CD14-positive monocyte (primary cell): Measurements from ENCODE around the gene MAST4. TPM values are rescaled to one million over a fixed set of nuclear protein-coding genes. Genes with fewer than 3 reads are reported as not detected.

Experiments used
- DNase-seq, 3 donors: peaks; one replicate each; pipeline ENCODE4 v3.0.0-alpha.2; 2011 to 2022
- H2AFZ ChIP-seq: 2 replicates; pipeline ENCODE4 v1.6.0; 2012; ENCODE audit warnings: mild to moderate bottlenecking, low read depth, low read length, inconsistent platforms; ENCODE audit not compliant: insufficient read depth, poor library complexity, severe bottlenecking
- H3K27ac ChIP-seq, 2 donors: 1 replicate in 1 of 2; 2 replicates in 1 of 2; pipeline ENCODE4 v1.5.1; 2012 to 2013; ENCODE audit warnings: low read length in 2 of 2, control low read depth in 1 of 2, inconsistent platforms in 1 of 2, low read depth in 1 of 2, mild to moderate bottlenecking in 1 of 2
- H3K27me3 ChIP-seq, 2 donors: one replicate each; pipeline versions ENCODE4 v1.6.0 to v1.6.1; 2011 to 2013; ENCODE audit warnings: low read length in 2 of 2; ENCODE audit not compliant: control insufficient read depth in 2 of 2, insufficient read depth in 2 of 2
- H3K36me3 ChIP-seq, 2 donors: replicated peaks in 1 of 2; 1 replicate in 1 of 2; 2 replicates in 1 of 2; pipeline versions ENCODE4 v1.5.1 to v1.6.1; 2012 to 2013; ENCODE audit warnings: low read length in 2 of 2, control low read depth in 1 of 2, inconsistent platforms in 1 of 2, mild to moderate bottlenecking in 1 of 2; ENCODE audit not compliant: insufficient read depth in 2 of 2, control insufficient read depth in 1 of 2
- H3K4me1 ChIP-seq, 2 donors: 1 replicate in 1 of 2; 2 replicates in 1 of 2; pipeline versions ENCODE4 v1.5.1 to v1.6.1; 2012 to 2013; ENCODE audit warnings: low read length in 2 of 2, control low read depth in 1 of 2, inconsistent platforms in 1 of 2, mild to moderate bottlenecking in 1 of 2, moderate library complexity in 1 of 2; ENCODE audit not compliant: insufficient read depth in 2 of 2, control insufficient read depth in 1 of 2
- H3K4me2 ChIP-seq: replicated peaks from 2 replicates; pipeline ENCODE3; 2012; ENCODE audit warnings: low read length, moderate library complexity, mild to moderate bottlenecking; ENCODE audit not compliant: poor library complexity, severe bottlenecking; ENCODE audit errors: extremely low read depth
- H3K4me3 ChIP-seq, 3 experiments: fragments of 200-600 bp in 1 of 3; sonication (generic) in 1 of 3; replicated peaks in 1 of 3; 1 replicate in 2 of 3; 2 replicates in 1 of 3; pipeline ENCODE4 v1.5.1; 2011 to 2013; ENCODE audit warnings: low read length in 3 of 3, mild to moderate bottlenecking in 3 of 3, control low read depth in 2 of 3, low read depth in 2 of 3, inconsistent platforms in 1 of 3, moderate library complexity in 1 of 3
- H3K79me2 ChIP-seq: 2 replicates; pipeline ENCODE4 v1.6.0; 2012; ENCODE audit warnings: mild to moderate bottlenecking, control low read depth, inconsistent platforms, low read length, moderate library complexity; ENCODE audit not compliant: insufficient read depth
- H3K9ac ChIP-seq: 2 replicates; pipeline ENCODE4 v1.6.0; 2017; ENCODE audit warnings: low read length, mild to moderate bottlenecking; ENCODE audit not compliant: insufficient read depth, poor library complexity, severe bottlenecking
- H3K9me3 ChIP-seq, 2 donors: replicated peaks in 1 of 2; 1 replicate in 1 of 2; 2 replicates in 1 of 2; pipeline versions ENCODE4 v1.5.1 to v1.6.1; 2012 to 2013; ENCODE audit warnings: low read length in 2 of 2, control low read depth in 1 of 2; ENCODE audit not compliant: control insufficient read depth in 1 of 2, insufficient read depth in 1 of 2
- H4K20me1 ChIP-seq: 2 replicates; pipeline ENCODE4 v1.6.0; 2012; ENCODE audit warnings: mild to moderate bottlenecking, low read length, control low read depth, moderate library complexity; ENCODE audit not compliant: insufficient read depth
- H3K27ac Mint-ChIP-seq, 7 donors: one replicate each; pipeline ENCODE4 v1.8.0; 2020; ENCODE audit warnings: mild to moderate bottlenecking in 7 of 7, mixed read lengths in 7 of 7, moderate library complexity in 6 of 7, inconsistent platforms in 2 of 7
- H3K27me3 Mint-ChIP-seq, 3 donors: one replicate each; pipeline ENCODE4 v1.8.0; 2021 to 2022; ENCODE audit warnings: low read depth in 3 of 3, mild to moderate bottlenecking in 3 of 3, mixed read lengths in 3 of 3, moderate library complexity in 3 of 3, inconsistent platforms in 1 of 3
- H3K36me3 Mint-ChIP-seq, 2 donors: one replicate each; pipeline ENCODE4 v1.8.0; 2020; ENCODE audit warnings: mixed read lengths in 2 of 2, inconsistent platforms in 1 of 2, mild to moderate bottlenecking in 1 of 2
- H3K4me1 Mint-ChIP-seq: one replicate; pipeline ENCODE4 v1.8.0; 2020; ENCODE audit warnings: mild to moderate bottlenecking, mixed read lengths
- H3K4me3 Mint-ChIP-seq, 2 donors: one replicate each; pipeline ENCODE4 v1.8.0; 2020; ENCODE audit warnings: mild to moderate bottlenecking in 2 of 2, mixed read lengths in 2 of 2, moderate library complexity in 1 of 2
- H3K9me3 Mint-ChIP-seq, 7 donors: one replicate each; pipeline ENCODE4 v1.8.0; 2020 to 2022; ENCODE audit warnings: mixed read lengths in 7 of 7, mild to moderate bottlenecking in 6 of 7, moderate library complexity in 6 of 7, inconsistent platforms in 2 of 7
- CTCF ChIP-seq: fragments of 200-600 bp; IDR thresholded peaks from one replicate; pipeline ENCODE4 v1.8.0; 2022; ENCODE audit warnings: antibody characterized with exemption, mild to moderate bottlenecking
- whole genome bisulfite sequencing: methylation state at CpG from one replicate; pipeline ENCODE4 v1.1.5; 2013; ENCODE audit warnings: missing lambda C conversion rate; ENCODE audit not compliant: insufficient coverage; 5-methylcytosine and 5-hydroxymethylcytosine counted together
- intact Hi-C, 2 donors: fragments of 100-400 bp; cut with micrococcal nuclease; formaldehyde crosslinking; loops; one replicate each; pipeline versions ENCODE4 v1.15.0 to v1.15.1; 2023
- polyA plus RNA-seq, 3 donors: library from polyadenylated mRNA; depleted of rRNA in 1 of 3; unstranded in 2 of 3; stranded (reverse) in 1 of 3; fragments of 300-500 nt in 2 of 3; fragments of >200 nt in 1 of 3; fragmentation: Illumina TruSeq in 2 of 3; gene quantifications; 1 replicate in 2 of 3; 2 replicates in 1 of 3; pipeline ENCODE4 v1.2.3, GENCODE V29; 2012 to 2021

MAST4 gene
- polyA plus RNA-seq, 3 donors, result 0.03 to 0.24 TPM; not detected in 1

GRCh38 chr5:67163231-67163756 is 567.1 kb downstream of the MAST4 start:
- Histone ChIP-seq H3K4me1 (peaks cover 18 to 40% of the 10 kb centered on the region in 2 donors), H3K4me3 (no peak overlapping the region), H3K9me3 (no peaks in the 10 kb centered on the region), H3K36me3 (no peaks in the 10 kb centered on the region), H3K79me2 (peaks cover 6% of the 10 kb centered on the region), H3K27me3 (no peaks in the 10 kb centered on the region), H4K20me1 (no peaks in the 10 kb centered on the region), H3K27ac (no peak overlapping the region), H2AFZ (no peak overlapping the region), H3K9ac (no peak overlapping the region), H3K4me2 (no peak overlapping the region)
- WGBS, result 98% methylated on average over 43 of the region's 44 CpGs
- Mint-ChIP-seq H3K4me1 (peaks cover 35% of the 10 kb centered on the region), H3K9me3 (peaks cover 0 to 2% (median 0%) of the 10 kb centered on the region in 7 donors), H3K4me3 (peak overlapping the region in 1 of 2 donors; percentile 37), H3K27ac (no peak overlapping the region), H3K36me3 (peaks cover 2 to 19% of the 10 kb centered on the region in 2 donors), H3K27me3 (peaks cover 0 to 3% (median 2%) of the 10 kb centered on the region in 3 donors)
- intact Hi-C loops, result no loop called here
- no peak for DNase-seq
- no peak for TF ChIP-seq CTCF

DNA sequence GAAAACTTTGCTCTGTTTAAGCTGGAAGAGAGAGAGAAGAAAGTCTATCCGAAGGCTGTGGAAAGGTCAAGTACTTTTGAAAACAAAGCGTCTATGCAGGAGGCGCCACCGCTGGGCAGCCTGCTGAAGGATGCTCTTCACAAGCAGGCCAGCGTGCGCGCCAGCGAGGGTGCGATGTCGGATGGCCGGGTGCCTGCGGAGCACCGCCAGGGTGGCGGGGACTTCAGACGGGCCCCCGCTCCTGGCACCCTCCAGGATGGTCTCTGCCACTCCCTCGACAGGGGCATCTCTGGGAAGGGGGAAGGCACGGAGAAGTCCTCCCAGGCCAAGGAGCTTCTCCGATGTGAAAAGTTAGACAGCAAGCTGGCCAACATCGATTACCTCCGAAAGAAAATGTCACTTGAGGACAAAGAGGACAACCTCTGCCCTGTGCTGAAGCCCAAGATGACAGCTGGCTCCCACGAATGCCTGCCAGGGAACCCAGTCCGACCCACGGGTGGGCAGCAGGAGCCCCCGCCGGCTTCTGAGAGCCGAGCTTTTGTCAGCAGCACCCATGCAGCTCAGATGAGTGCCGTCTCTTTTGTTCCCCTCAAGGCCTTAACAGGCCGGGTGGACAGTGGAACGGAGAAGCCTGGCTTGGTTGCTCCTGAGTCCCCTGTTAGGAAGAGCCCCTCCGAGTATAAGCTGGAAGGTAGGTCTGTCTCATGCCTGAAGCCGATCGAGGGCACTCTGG is 567.8 kb downstream of the MAST4 start:
- H2AFZ ChIP-seq, result no peak overlapping the region
- no peaks in the 10 kb centered on the region for H3K27me3 ChIP-seq
- no peak overlapping the region for H3K9ac ChIP-seq
- H3K4me3 ChIP-seq, result no peak overlapping the region
- Mint-ChIP-seq H3K36me3 (peaks cover 2 to 19% of the 10 kb centered on the region in 2 donors), H3K4me3 (peak overlapping the region in 1 of 2 donors; percentile 37), H3K27me3 (peaks cover 0 to 3% (median 2%) of the 10 kb centered on the region in 3 donors), H3K9me3 (peaks cover 0 to 2% (median 0%) of the 10 kb centered on the region in 7 donors), H3K27ac (no peak overlapping the region), H3K4me1 (peaks cover 31% of the 10 kb centered on the region)
- WGBS, result 94% methylated on average over 30 of the region's 33 CpGs
- no peaks in the 10 kb centered on the region for H3K9me3 ChIP-seq
- H3K36me3 ChIP-seq, result no peaks in the 10 kb centered on the region
- H4K20me1 ChIP-seq, result no peaks in the 10 kb centered on the region
- no peak for TF ChIP-seq CTCF
- intact Hi-C loops, result no loop called here
- H3K79me2 ChIP-seq, result peaks cover 6% of the 10 kb centered on the region
- H3K27ac ChIP-seq, result no peak overlapping the region
- no peak overlapping the region for H3K4me2 ChIP-seq
- DNase-seq, result no peak
- peaks cover 18 to 35% of the 10 kb centered on the region in 2 donors for H3K4me1 ChIP-seq
